Testis (tissue), 2 donors: ENCODE results near the gene MYDGF.

Source experiments
- CTCF ChIP-seq, 3 experiments: fragments of 450-650 bp in 2 of 3; fragments of 200-600 bp in 1 of 3; sonication (generic) in 1 of 3; IDR thresholded peaks; one replicate each; pipeline ENCODE4 v1.5.1; 2016 to 2019; ENCODE audit warnings: antibody characterized with exemption in 3 of 3, mild to moderate bottlenecking in 2 of 3, moderate library complexity in 1 of 3
- POLR2A ChIP-seq: fragments of 450-650 bp; IDR thresholded peaks from one replicate; pipeline ENCODE4 v1.6.1; 2017; ENCODE audit warnings: antibody characterized with exemption, mild to moderate bottlenecking, moderate library complexity

GRCh38 chr19:4662020-4662695, 8.0 kb downstream of the MYDGF start:
- no peak for TF ChIP-seq CTCF (IDR thresholded peaks at IDR 0.05)
- no peak for TF ChIP-seq POLR2A
